ENCODE results near the gene CHADL. TPM values are rescaled to one million over a fixed set of nuclear protein-coding genes. Genes with fewer than 3 reads are reported as not detected.
A peak's percentile ranks its signal among the peaks of the same experiment; 100 is the strongest.

The CHADL gene
- total RNA-seq, 2 experiments from 2014 or later: 0.12 to 0.38 TPM

GRCh38 chr22:41248758-41249157 lies 8.0 kb upstream of the CHADL start:
- CTCF ChIA-PET: interaction anchor here (1.5 kb wide), 1 partner anchor 11 kb away, joined by 4 read pairs; no protein-coding TSS in a partner anchor

GRCh38 chr22:41248314-41248713 lies 7.6 kb upstream of the CHADL start:
- H3K4me3 Mint-ChIP-seq: no peak overlapping the region
- H3K27ac Mint-ChIP-seq: no peak overlapping the region
- no peaks in the 10 kb centered on the region for H3K4me1 Mint-ChIP-seq
- ATAC-seq: no peak
- H3K36me3 Mint-ChIP-seq: peaks cover 32% of the 10 kb centered on the region
- H3K27me3 Mint-ChIP-seq: no peaks in the 10 kb centered on the region
- H3K9me3 Mint-ChIP-seq (ENCODE audit: low read depth): no peaks in the 10 kb centered on the region
- CTCF ChIA-PET: no interaction called here
- DNase-seq: no peak

More at GRCh38 chr22:41248758-41249157, 8.0 kb upstream of the CHADL start:
- Mint-ChIP-seq H3K27ac (no peak overlapping the region), H3K36me3 (peaks cover 32% of the 10 kb centered on the region), H3K27me3 (no peaks in the 10 kb centered on the region), H3K9me3 (ENCODE audit: low read depth) (no peaks in the 10 kb centered on the region), H3K4me3 (no peak overlapping the region), H3K4me1 (no peaks in the 10 kb centered on the region)
- DNase-seq: no peak
- ATAC-seq: no peak

- Mint-ChIP-seq H3K36me3 (peaks cover 32% of the 10 kb centered on the region), H3K9me3 (ENCODE audit: low read depth) (no peaks in the 10 kb centered on the region), H3K27me3 (no peaks in the 10 kb centered on the region), H3K27ac (peak overlapping the region; percentile 43), H3K4me1 (no peaks in the 10 kb centered on the region), H3K4me3 (no peak overlapping the region)
- CTCF ChIA-PET: interaction anchor here (1.1 kb wide), 1 partner anchor 10 kb away, joined by 4 read pairs; no protein-coding TSS in a partner anchor
- ATAC-seq (no peak), DNase-seq (no peak)
Observed at GRCh38 chr22:41247703-41248102, 7.0 kb upstream of the CHADL start.

- peaks cover 23% of the 10 kb centered on the region for H3K36me3 Mint-ChIP-seq
- H3K27ac Mint-ChIP-seq: no peak overlapping the region
- no peak overlapping the region for H3K4me3 Mint-ChIP-seq
- H3K4me1 Mint-ChIP-seq: no peaks in the 10 kb centered on the region
- CTCF ChIA-PET: interaction anchor here (0.9 kb wide), 2 partner anchors 8 to 40 kb away, joined by 3 to 4 read pairs; partner anchors contain the start of gene RANGAP1
- no peak for DNase-seq
- H3K9me3 Mint-ChIP-seq (ENCODE audit: low read depth): no peaks in the 10 kb centered on the region
- H3K27me3 Mint-ChIP-seq: no peaks in the 10 kb centered on the region
- no peak for ATAC-seq
Observed at GRCh38 chr22:41245917-41246499, 5.3 kb upstream of the CHADL start.

- H3K4me3 Mint-ChIP-seq: no peak overlapping the region
- peak overlapping the region; percentile 5 for H3K27ac Mint-ChIP-seq
- CTCF ChIA-PET: interaction anchor here (0.6 to 1.4 kb wide), 2 partner anchors 10 to 121 kb away, joined by 3 to 4 read pairs; no protein-coding TSS in a partner anchor
- DNase-seq (no peak), ATAC-seq (no peak)
- H3K27me3 Mint-ChIP-seq: peaks cover 3% of the 10 kb centered on the region
- peaks cover 12% of the 10 kb centered on the region for H3K36me3 Mint-ChIP-seq
- H3K4me1 Mint-ChIP-seq: peaks cover 3% of the 10 kb centered on the region
- no peaks in the 10 kb centered on the region for H3K9me3 Mint-ChIP-seq (ENCODE audit: low read depth)
Observed at GRCh38 chr22:41243361-41243760, 2.6 kb upstream of the CHADL start.

- DNase-seq: no peak
- no peaks in the 10 kb centered on the region for H3K9me3 Mint-ChIP-seq (ENCODE audit: low read depth)
- CTCF ChIA-PET: interaction anchor here (1.4 kb wide), 1 partner anchor 11 kb away, joined by 3 read pairs; no protein-coding TSS in a partner anchor
- H3K4me1 Mint-ChIP-seq: peaks cover 3% of the 10 kb centered on the region
- H3K27me3 Mint-ChIP-seq: peaks cover 3% of the 10 kb centered on the region
- H3K27ac Mint-ChIP-seq: no peak overlapping the region
- H3K4me3 Mint-ChIP-seq: no peak overlapping the region
- H3K36me3 Mint-ChIP-seq: peaks cover 8% of the 10 kb centered on the region
- no peak for ATAC-seq
Observed at GRCh38 chr22:41242396-41243117, 1.8 kb upstream of the CHADL start.

GRCh38 chr22:41241133-41241676 lies 474 bp upstream of the CHADL start:
- Mint-ChIP-seq H3K27me3 (peaks cover 3% of the 10 kb centered on the region), H3K36me3 (peaks cover 3% of the 10 kb centered on the region), H3K27ac (no peak overlapping the region), H3K9me3 (ENCODE audit: low read depth) (no peaks in the 10 kb centered on the region), H3K4me1 (peaks cover 8% of the 10 kb centered on the region), H3K4me3 (no peak overlapping the region)
- ATAC-seq (no peak), DNase-seq (no peak)
- CTCF ChIA-PET: interaction anchor here (7.1 kb wide), 1 partner anchor 319 kb away, joined by 137 read pairs; no protein-coding TSS in a partner anchor

- no peak for ATAC-seq
- peaks cover 8% of the 10 kb centered on the region for H3K4me1 Mint-ChIP-seq
- CTCF ChIA-PET: interaction anchor here (7.1 kb wide), 1 partner anchor 318 kb away, joined by 137 read pairs; no protein-coding TSS in a partner anchor
- no peak for DNase-seq
- H3K27me3 Mint-ChIP-seq: peaks cover 3% of the 10 kb centered on the region
- no peak overlapping the region for H3K4me3 Mint-ChIP-seq
- peaks cover 3% of the 10 kb centered on the region for H3K36me3 Mint-ChIP-seq
- no peak overlapping the region for H3K27ac Mint-ChIP-seq
- H3K9me3 Mint-ChIP-seq (ENCODE audit: low read depth): no peaks in the 10 kb centered on the region
Observed at GRCh38 chr22:41239443-41240128, 1.1 kb downstream of the CHADL start.

- ATAC-seq (no peak), DNase-seq (no peak)
- peaks cover 8% of the 10 kb centered on the region for H3K4me1 Mint-ChIP-seq
- no peaks in the 10 kb centered on the region for H3K9me3 Mint-ChIP-seq (ENCODE audit: low read depth)
- H3K4me3 Mint-ChIP-seq: peak overlapping the region; percentile 34
- H3K36me3 Mint-ChIP-seq: peaks cover 3% of the 10 kb centered on the region
- no peak overlapping the region for H3K27ac Mint-ChIP-seq
- CTCF ChIA-PET: interaction anchor here (1.0 to 7.1 kb wide), 17 partner anchors 8 to 428 kb away, joined by 3 to 137 read pairs (median 6); partner anchors contain the start of genes RBX1, ST13, XPNPEP3 and ZC3H7B
- peaks cover 3% of the 10 kb centered on the region for H3K27me3 Mint-ChIP-seq
Observed at GRCh38 chr22:41238570-41239442, 1.9 kb downstream of the CHADL start.

- Mint-ChIP-seq H3K36me3 (no peaks in the 10 kb centered on the region), H3K4me3 (peak overlapping the region; percentile 59), H3K9me3 (ENCODE audit: low read depth) (no peaks in the 10 kb centered on the region), H3K27me3 (peaks cover 3% of the 10 kb centered on the region), H3K27ac (no peak overlapping the region), H3K4me1 (peaks cover 8% of the 10 kb centered on the region)
- CTCF ChIA-PET: interaction anchor here (0.6 to 7.1 kb wide), 68 partner anchors 8 to 801 kb away, joined by 3 to 137 read pairs (median 4); partner anchors contain the start of genes RANGAP1, RBX1, ST13 and XPNPEP3
- DNase-seq (peak; percentile 89), ATAC-seq (peak; percentile 97)
Observed at GRCh38 chr22:41237707-41238569, 2.8 kb downstream of the CHADL start.

- H3K9me3 Mint-ChIP-seq (ENCODE audit: low read depth): no peaks in the 10 kb centered on the region
Observed at GRCh38 chr22:41237036-41237706, 3.6 kb downstream of the CHADL start.

More at GRCh38 chr22:41237036-41237706, 3.6 kb downstream of the CHADL start:
- Mint-ChIP-seq H3K36me3 (no peaks in the 10 kb centered on the region), H3K27me3 (peaks cover 3% of the 10 kb centered on the region), H3K27ac (no peak overlapping the region), H3K4me3 (peak overlapping the region; percentile 59), H3K4me1 (peaks cover 8% of the 10 kb centered on the region)
- no peak for DNase-seq
- CTCF ChIA-PET: interaction anchor here (0.6 to 7.1 kb wide), 66 partner anchors 8 to 800 kb away, joined by 3 to 137 read pairs (median 4); partner anchors contain the start of genes RANGAP1, RBX1, ST13 and XPNPEP3
- ATAC-seq: no peak
